GM23338 (cell line): ENCODE data around the gene TMEM229A. TPM values are rescaled to one million over a fixed set of nuclear protein-coding genes. Genes with fewer than 3 reads are reported as not detected.

Source experiments
- ATAC-seq: fragments of 200-7000 bp; cut with Tn5 transposase; 3 replicates; pipeline ENCODE4 v1.9.1; 2020
- DNase-seq: peaks from one replicate; pipeline ENCODE4 v3.0.0-alpha.2; 2015; ENCODE audit warnings: low spot score
- H2AFZ ChIP-seq: fragments of 200-600 bp; sonication (generic); 2 replicates; pipeline ENCODE4 v1.8.0; 2016; ENCODE audit warnings: antibody characterized with exemption, mild to moderate bottlenecking, moderate library complexity
- H3F3A ChIP-seq: fragments of 200-600 bp; sonication (generic); replicated peaks from 2 replicates; pipeline ENCODE4 v1.8.0; 2017; ENCODE audit warnings: antibody characterized with exemption, mixed run types, low read depth
- H3K27ac ChIP-seq: fragments of 200-600 bp; sonication (generic); 2 replicates; pipeline ENCODE4 v1.6.1; 2016; ENCODE audit warnings: low read depth
- H3K27me3 ChIP-seq: fragments of 200-600 bp; sonication (generic); 2 replicates; pipeline ENCODE4 v1.8.0; 2016; ENCODE audit warnings: mild to moderate bottlenecking, mixed run types, moderate library complexity; ENCODE audit not compliant: insufficient read depth
- H3K36me3 ChIP-seq: fragments of 200-600 bp; sonication (generic); 2 replicates; pipeline ENCODE4 v1.8.0; 2016; ENCODE audit warnings: mild to moderate bottlenecking; ENCODE audit not compliant: insufficient read depth
- H3K4me1 ChIP-seq: fragments of 200-600 bp; sonication (generic); 2 replicates; pipeline ENCODE4 v1.8.0; 2016; ENCODE audit warnings: mild to moderate bottlenecking, moderate library complexity; ENCODE audit not compliant: insufficient read depth
- H3K4me2 ChIP-seq: fragments of 200-600 bp; sonication (generic); 2 replicates; pipeline ENCODE4 v1.7.1; 2017; ENCODE audit warnings: mixed run types
- H3K4me3 ChIP-seq: fragments of 200-600 bp; sonication (generic); 2 replicates; pipeline ENCODE4 v1.6.1; 2016; ENCODE audit warnings: mixed run types
- H3K79me2 ChIP-seq: fragments of 200-600 bp; sonication (generic); replicated peaks from 2 replicates; pipeline ENCODE4 v1.8.0; 2017; ENCODE audit warnings: mild to moderate bottlenecking; ENCODE audit not compliant: insufficient read depth
- H3K9me2 ChIP-seq: fragments of 200-600 bp; sonication (generic); 2 replicates; pipeline ENCODE4 v1.8.0; 2017; ENCODE audit not compliant: insufficient read depth
- H4K20me1 ChIP-seq: fragments of 200-600 bp; sonication (generic); replicated peaks from 2 replicates; pipeline ENCODE4 v1.8.0; 2017; ENCODE audit warnings: mild to moderate bottlenecking; ENCODE audit not compliant: insufficient read depth
- H3K27ac Mint-ChIP-seq: 2 replicates; pipeline ENCODE4 v1.8.0; 2020; ENCODE audit warnings: inconsistent platforms, mild to moderate bottlenecking, moderate library complexity, mixed read lengths
- H3K27me3 Mint-ChIP-seq: 3 replicates; pipeline ENCODE4 v1.8.0; 2022; ENCODE audit warnings: low read depth, mild to moderate bottlenecking, moderate library complexity, mixed read lengths, inconsistent platforms; ENCODE audit not compliant: insufficient read depth, poor library complexity
- H3K36me3 Mint-ChIP-seq: 3 replicates; pipeline ENCODE4 v1.8.0; 2021; ENCODE audit warnings: low read depth, mild to moderate bottlenecking, inconsistent platforms, moderate library complexity, mixed read lengths
- H3K4me1 Mint-ChIP-seq: 3 replicates; pipeline ENCODE4 v1.8.0; 2020; ENCODE audit warnings: mild to moderate bottlenecking, inconsistent platforms, mixed read lengths
- H3K4me3 Mint-ChIP-seq: 3 replicates; pipeline ENCODE4 v1.8.0; 2021; ENCODE audit warnings: moderate library complexity, mild to moderate bottlenecking, inconsistent platforms, mixed read lengths
- H3K9me3 Mint-ChIP-seq: 3 replicates; pipeline ENCODE4 v1.8.0; 2020; ENCODE audit warnings: moderate library complexity, mild to moderate bottlenecking, inconsistent platforms, mixed read lengths
- CREB1 ChIP-seq: fragments of 250-450 bp; sonication (Bioruptor Pico); IDR thresholded peaks from 2 replicates; pipeline ENCODE4 v1.5.0; 2020; ENCODE audit warnings: low read depth, mild to moderate bottlenecking, moderate library complexity
- CTCF ChIP-seq, 2 experiments: fragments of 200-600 bp in 1 of 2; sonication (generic) in 1 of 2; conservative IDR thresholded peaks; 2 replicates each; pipeline versions ENCODE4 v1.5.1 to v1.6.1; 2016 to 2017; ENCODE audit warnings: antibody characterized with exemption in 2 of 2, low read depth in 2 of 2, mild to moderate bottlenecking in 2 of 2, moderate library complexity in 1 of 2
- EZH2 ChIP-seq: fragments of 200-600 bp; sonication (generic); IDR thresholded peaks from one replicate; pipeline ENCODE4 v1.8.0; 2017; ENCODE audit warnings: antibody characterized with exemption, mild to moderate bottlenecking, low read depth; ENCODE audit not compliant: unreplicated experiment
- EZH2phosphoT487 ChIP-seq: fragments of 200-600 bp; sonication (generic); IDR thresholded peaks from one replicate; pipeline ENCODE4 v1.8.1; 2018; ENCODE audit warnings: antibody characterized with exemption; ENCODE audit not compliant: unreplicated experiment
- NANOG ChIP-seq: IDR thresholded peaks from 2 replicates; pipeline ENCODE4 v1.6.1; 2016; ENCODE audit warnings: antibody characterized with exemption, borderline replicate concordance
- POLR2AphosphoS5 ChIP-seq: IDR thresholded peaks from 2 replicates; pipeline ENCODE4 v1.6.1; 2016; ENCODE audit warnings: antibody characterized with exemption, low read depth
- REST ChIP-seq: IDR thresholded peaks from one replicate; pipeline ENCODE4 v1.6.1; 2018; ENCODE audit warnings: antibody characterized with exemption; ENCODE audit not compliant: unreplicated experiment
- STAT1 ChIP-seq: IDR thresholded peaks from one replicate; pipeline ENCODE4 v1.6.1; 2016; ENCODE audit warnings: antibody characterized with exemption; ENCODE audit not compliant: unreplicated experiment
- ZNF114 ChIP-seq: fragments of 250-450 bp; sonication (Bioruptor Pico); IDR thresholded peaks from 2 replicates; pipeline ENCODE4 v1.5.0; 2020; ENCODE audit warnings: mild to moderate bottlenecking, moderate library complexity
- ZNF331 ChIP-seq: fragments of 250-450 bp; sonication (Bioruptor Pico); IDR thresholded peaks from 2 replicates; pipeline ENCODE4 v1.5.0; 2020; ENCODE audit warnings: low read depth, mild to moderate bottlenecking, moderate library complexity
- polyA plus RNA-seq: library from polyadenylated mRNA; unstranded; fragments of >200 nt; fragmentation: Nextera tagmentation; extraction: Ambion mirVana; gene quantifications from 2 replicates; pipeline ENCODE4 v1.2.1, GENCODE V29; 2016
- total RNA-seq: library from RNA; depleted of rRNA; stranded (reverse); fragments of >200 nt; shearing (Covaris generic); gene quantifications from 2 replicates; pipeline ENCODE4 v1.2.3, GENCODE V29; 2014
- TF ChIP-seq, protein P1 (sequence below): IDR thresholded peaks from 2 replicates; pipeline ENCODE4 v1.6.1; 2016; ENCODE audit warnings: antibody characterized with exemption

TMEM229A gene
- total and polyA plus RNA-seq, 2 experiments from 2014 or later, result 0.63 to 0.80 TPM

GRCh38 chr7:124058515-124058914 lies 25.6 kb upstream of the TMEM229A start (continued):
- TF ChIP-seq CREB1 (CRISPR knock-in tag) (no peak), ZNF114 (CRISPR knock-in tag) (no peak)

DNA sequence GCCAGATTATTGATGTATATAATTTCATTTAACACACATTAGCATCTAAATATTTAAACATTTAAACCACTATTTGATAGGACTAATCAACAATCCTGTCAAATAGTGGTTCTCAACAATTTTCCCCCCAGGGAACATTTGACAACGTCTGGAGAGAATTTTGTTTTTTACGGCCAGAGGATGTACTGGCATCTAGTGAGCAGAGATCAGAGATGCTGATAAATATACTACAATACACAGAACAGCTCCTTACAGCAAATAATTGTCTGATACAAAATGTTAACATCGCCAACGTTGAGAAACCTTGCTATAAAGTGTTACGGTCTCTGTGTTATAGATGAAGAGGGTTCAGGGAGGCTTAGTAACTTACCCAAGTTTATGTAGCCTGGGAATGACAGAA lies 25.0 kb upstream of the TMEM229A start:
- Histone ChIP-seq H2AFZ (no peak overlapping the region), H3K9me2 (no peaks in the 10 kb centered on the region), H3K4me1 (no peaks in the 10 kb centered on the region), H3K27ac (no peak overlapping the region), H3K4me2 (no peak overlapping the region), H4K20me1 (no peaks in the 10 kb centered on the region), H3K27me3 (no peaks in the 10 kb centered on the region), H3K79me2 (no peaks in the 10 kb centered on the region), H3F3A (no peaks in the 10 kb centered on the region), H3K36me3 (no peaks in the 10 kb centered on the region), H3K4me3 (no peak overlapping the region)
- Mint-ChIP-seq H3K4me1 (no peaks in the 10 kb centered on the region), H3K9me3 (no peaks in the 10 kb centered on the region), H3K27me3 (no peaks in the 10 kb centered on the region), H3K36me3 (no peaks in the 10 kb centered on the region), H3K4me3 (no peak overlapping the region), H3K27ac (no peak overlapping the region)
- DNase-seq (no peak), ATAC-seq (no peak)
- no peak for TF ChIP-seq CTCF (conservative IDR thresholded peaks at IDR 0.05; ENCODE audit: low read depth in 2 of 2)
- no peak for TF ChIP-seq NANOG
- TF ChIP-seq, protein P1, sequence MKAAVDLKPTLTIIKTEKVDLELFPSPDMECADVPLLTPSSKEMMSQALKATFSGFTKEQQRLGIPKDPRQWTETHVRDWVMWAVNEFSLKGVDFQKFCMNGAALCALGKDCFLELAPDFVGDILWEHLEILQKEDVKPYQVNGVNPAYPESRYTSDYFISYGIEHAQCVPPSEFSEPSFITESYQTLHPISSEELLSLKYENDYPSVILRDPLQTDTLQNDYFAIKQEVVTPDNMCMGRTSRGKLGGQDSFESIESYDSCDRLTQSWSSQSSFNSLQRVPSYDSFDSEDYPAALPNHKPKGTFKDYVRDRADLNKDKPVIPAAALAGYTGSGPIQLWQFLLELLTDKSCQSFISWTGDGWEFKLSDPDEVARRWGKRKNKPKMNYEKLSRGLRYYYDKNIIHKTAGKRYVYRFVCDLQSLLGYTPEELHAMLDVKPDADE, result no peak
- no peak for TF ChIP-seq STAT1
- no peak for TF ChIP-seq ZNF331 (CRISPR knock-in tag)
- TF ChIP-seq EZH2, result no peak
- TF ChIP-seq POLR2AphosphoS5, result no peak

GRCh38 chr7:124056234-124056633 lies 23.4 kb upstream of the TMEM229A start:
- Mint-ChIP-seq H3K36me3 (no peaks in the 10 kb centered on the region), H3K9me3 (no peaks in the 10 kb centered on the region), H3K27me3 (no peaks in the 10 kb centered on the region), H3K27ac (no peak overlapping the region), H3K4me1 (no peaks in the 10 kb centered on the region), H3K4me3 (no peak overlapping the region)
- ATAC-seq, result no peak
- no peaks in the 10 kb centered on the region for H3K4me1 ChIP-seq
- H3K4me2 ChIP-seq, result no peak overlapping the region
- no peaks in the 10 kb centered on the region for H3F3A ChIP-seq
- no peaks in the 10 kb centered on the region for H3K36me3 ChIP-seq
- no peak for DNase-seq
- no peaks in the 10 kb centered on the region for H3K79me2 ChIP-seq
- no peaks in the 10 kb centered on the region for H4K20me1 ChIP-seq
- no peak overlapping the region for H2AFZ ChIP-seq
- H3K27ac ChIP-seq, result no peak overlapping the region
- no peak overlapping the region for H3K4me3 ChIP-seq
- no peaks in the 10 kb centered on the region for H3K9me2 ChIP-seq
- H3K27me3 ChIP-seq, result no peaks in the 10 kb centered on the region
- TF ChIP-seq CREB1 (CRISPR knock-in tag) (no peak), EZH2 (no peak), NANOG (no peak), CTCF (conservative IDR thresholded peaks at IDR 0.05; ENCODE audit: low read depth in 2 of 2) (no peak), STAT1 (no peak), ZNF114 (CRISPR knock-in tag) (no peak), EZH2phosphoT487 (no peak), POLR2AphosphoS5 (no peak), REST (no peak)
- TF ChIP-seq, protein P1, result no peak
